HEK293T (cell line): Measurements from ENCODE around the gene SLC39A5.

Source experiments
- CTBP1 ChIP-seq: fragments of 450-650 bp; IDR thresholded peaks from 2 replicates; pipeline ENCODE4 v1.6.1; 2016; ENCODE audit warnings: borderline replicate concordance
- ELF4 ChIP-seq: fragments of 450-650 bp; IDR thresholded peaks from 2 replicates; pipeline ENCODE4 v1.6.1; 2017; ENCODE audit warnings: antibody characterized with exemption
- FOXA1 ChIP-seq: fragments of 450-650 bp; IDR thresholded peaks from 2 replicates; pipeline ENCODE4 v1.6.1; 2016; ENCODE audit warnings: mild to moderate bottlenecking
- FOXK2 ChIP-seq: fragments of 450-650 bp; IDR thresholded peaks from 2 replicates; pipeline ENCODE4 v1.6.1; 2016; ENCODE audit warnings: mild to moderate bottlenecking
- L3MBTL2 ChIP-seq: fragments of 450-650 bp; conservative IDR thresholded peaks from 2 replicates; pipeline ENCODE4 v1.6.1; 2016; ENCODE audit warnings: mild to moderate bottlenecking
- NFRKB ChIP-seq: fragments of 450-650 bp; IDR thresholded peaks from 2 replicates; pipeline ENCODE4 v1.6.1; 2016; ENCODE audit warnings: mild to moderate bottlenecking, moderate library complexity
- PKNOX1 ChIP-seq: fragments of 450-650 bp; IDR thresholded peaks from 2 replicates; pipeline ENCODE4 v1.6.1; 2016
- SP1 ChIP-seq: fragments of 450-650 bp; IDR thresholded peaks from 2 replicates; pipeline ENCODE4 v1.6.1; 2017
- SUZ12 ChIP-seq: fragments of 450-650 bp; IDR thresholded peaks from 2 replicates; pipeline ENCODE4 v1.6.1; 2016; ENCODE audit warnings: mild to moderate bottlenecking

DNA sequence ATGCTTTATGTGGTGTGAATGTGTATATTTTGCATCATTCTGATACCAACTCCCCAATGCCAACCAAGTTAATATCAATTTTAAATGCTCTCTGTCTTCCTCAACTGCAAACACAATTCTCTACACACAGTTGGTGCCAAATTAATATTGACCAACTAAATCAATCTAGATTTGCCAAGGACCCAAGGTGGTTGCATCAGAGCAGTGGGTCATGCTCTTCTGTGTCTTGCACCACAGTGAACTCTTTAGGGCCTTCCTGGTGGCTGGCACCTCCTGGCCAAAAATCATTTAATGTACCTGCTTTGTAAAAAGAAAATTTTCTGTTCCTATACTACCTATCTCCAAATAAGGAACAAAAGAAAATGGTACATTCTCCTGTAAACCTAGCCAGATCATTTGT, 51.0 kb downstream of the SLC39A5 start:
- TF ChIP-seq SP1, result no peak
- TF ChIP-seq NFRKB, result no peak
- no peak for TF ChIP-seq PKNOX1
- TF ChIP-seq FOXA1, result no peak
- TF ChIP-seq CTBP1, result no peak
- TF ChIP-seq SUZ12, result no peak
- no peak for TF ChIP-seq L3MBTL2
- no peak for TF ChIP-seq ELF4
- TF ChIP-seq FOXK2, result no peak
